ENCODE results near the gene SARDH. TPM values are rescaled to one million over a fixed set of nuclear protein-coding genes. Genes with fewer than 3 reads are reported as not detected.

SARDH gene
- total and polyA plus RNA-seq, 10 donors, result 1.0 to 4.5 (median 2.3) TPM

GRCh38 chr9:133762488-133763271, 24.5 kb upstream of the SARDH start:
- Histone ChIP-seq H3K9me3 (peaks cover 0 to 31% (median 17%) of the 10 kb centered on the region in 8 donors), H3K4me1 (no peaks in the 10 kb centered on the region), H3K36me3 (peaks cover under 1 to 58% (median 28%) of the 10 kb centered on the region in 6 donors), H3K27me3 (replicated peaks in 1 of 7) (no peaks in the 10 kb centered on the region), H3K4me3 (no peak overlapping the region), H3K27ac (no peak overlapping the region)
- DNase-seq, result peak; percentile 58
- 89 to 94% (median 92%) methylated on average over 18 to 19 of the region's 19 CpGs for WGBS, 5 donors
- intact Hi-C loops (cut with DNase I; ENCODE audit: low total_unique reads), result no loop called here
- TF ChIP-seq POLR2AphosphoS5 (IDR thresholded peaks at IDR 0.05) (peak in 1 of 3 donors; percentile 22), CTCF (IDR thresholded peaks at IDR 0.05 in 8 of 11, conservative IDR thresholded peaks at IDR 0.05 in 3 of 11) (no peak)

- Histone ChIP-seq H3K4me1 (no peaks in the 10 kb centered on the region), H3K9me3 (peaks cover 0 to 21% (median 8%) of the 10 kb centered on the region in 8 donors), H3K27ac (no peak overlapping the region), H3K4me3 (no peak overlapping the region), H3K27me3 (replicated peaks in 1 of 7) (no peaks in the 10 kb centered on the region), H3K36me3 (peaks cover 0 to 49% (median 19%) of the 10 kb centered on the region in 6 donors)
- intact Hi-C loops (cut with DNase I; ENCODE audit: low total_unique reads), result no loop called here
- DNase-seq, result peak; percentile 29
- 82 to 93% (median 87%) methylated on average over 11 of the region's 11 CpGs for WGBS, 5 donors
- TF ChIP-seq POLR2A (IDR thresholded peaks at IDR 0.05) (no peak), POLR2AphosphoS5 (IDR thresholded peaks at IDR 0.05) (no peak), CTCF (IDR thresholded peaks at IDR 0.05 in 8 of 11, conservative IDR thresholded peaks at IDR 0.05 in 3 of 11) (no peak)
Measured at GRCh38 chr9:133761641-133762248, 23.6 kb upstream of the SARDH start.

GRCh38 chr9:133760713-133761290, 22.6 kb upstream of the SARDH start:
- WGBS, 5 donors, result 69 to 87% methylated on average over 10 to 11 of the region's 11 CpGs; no CpG with 5 or more reads in 3 of the 5 donors
- Histone ChIP-seq H3K9me3 (peaks cover 0 to 13% (median 2%) of the 10 kb centered on the region in 8 donors), H3K36me3 (peaks cover 0 to 42% (median 19%) of the 10 kb centered on the region in 6 donors), H3K4me3 (no peak overlapping the region), H3K27ac (no peak overlapping the region), H3K4me1 (no peaks in the 10 kb centered on the region), H3K27me3 (replicated peaks in 1 of 7) (no peaks in the 10 kb centered on the region)
- TF ChIP-seq POLR2AphosphoS5 (IDR thresholded peaks at IDR 0.05) (no peak), POLR2A (IDR thresholded peaks at IDR 0.05) (no peak), CTCF (IDR thresholded peaks at IDR 0.05 in 8 of 11, conservative IDR thresholded peaks at IDR 0.05 in 3 of 11) (no peak)
- intact Hi-C loops (cut with DNase I; ENCODE audit: low total_unique reads), result no loop called here
- DNase-seq, result no peak

GRCh38 chr9:133759946-133760345, 21.8 kb upstream of the SARDH start:
- H3K36me3 ChIP-seq, result peaks cover 0 to 34% (median 19%) of the 10 kb centered on the region in 6 donors
- peak; percentile 35 for DNase-seq
- peaks cover 0 to 4% (median 0%) of the 10 kb centered on the region in 7 donors for H3K27me3 ChIP-seq (replicated peaks in 1 of 7)
- H3K4me3 ChIP-seq, result no peak overlapping the region
- intact Hi-C loops (cut with DNase I; ENCODE audit: low total_unique reads), result no loop called here
- 79 to 96% (median 88%) methylated on average over 1 to 11 of the region's 11 CpGs for WGBS, 5 donors
- H3K4me1 ChIP-seq, result no peaks in the 10 kb centered on the region
- no peak overlapping the region for H3K27ac ChIP-seq
- H3K9me3 ChIP-seq, result peaks cover 0 to 8% (median 2%) of the 10 kb centered on the region in 8 donors
- TF ChIP-seq POLR2AphosphoS5 (IDR thresholded peaks at IDR 0.05), result no peak
- no peak for TF ChIP-seq POLR2A (IDR thresholded peaks at IDR 0.05)
- no peak for TF ChIP-seq CTCF (IDR thresholded peaks at IDR 0.05 in 8 of 11, conservative IDR thresholded peaks at IDR 0.05 in 3 of 11)

Data from spleen (tissue), 11 donors.